Fibroblast of skin of back (primary cell): Measurements from ENCODE around the gene ABCF1. TPM values are rescaled to one million over a fixed set of nuclear protein-coding genes. Genes with fewer than 3 reads are reported as not detected.
A peak's percentile ranks its signal among the peaks of the same experiment; 100 is the strongest.
"Not testable (repeated sequence)": the region's sequence is repeated elsewhere in the genome, so short reads cannot be mapped to it uniquely, and the experiment has no call there.

Source experiments
- DNase-seq: peaks from one replicate; pipeline ENCODE4 v3.0.0-alpha.2; 2013
- polyA plus RNA-seq, 2 experiments: library from polyadenylated mRNA; unstranded; fragments of 120-200 nt; gene quantifications; one replicate each; pipeline ENCODE4 v1.2.1, GENCODE V29; 2013; ENCODE audit not compliant: insufficient read length in 2 of 2

ABCF1 gene
- 76.6 TPM for polyA plus RNA-seq (2013, experiment 1 of 2; ENCODE audit: insufficient read length)
- polyA plus RNA-seq (2013, experiment 2 of 2; ENCODE audit: insufficient read length), result 53.3 TPM

GRCh38 chr6:30571075-30571761, at the start of gene ABCF1:
Gene ABCF1 (plus strand): TSS chr6:30571442. CDS start chr6:30571488, 46 bp downstream.
- DNase-seq, result peak; percentile 95

DNA sequence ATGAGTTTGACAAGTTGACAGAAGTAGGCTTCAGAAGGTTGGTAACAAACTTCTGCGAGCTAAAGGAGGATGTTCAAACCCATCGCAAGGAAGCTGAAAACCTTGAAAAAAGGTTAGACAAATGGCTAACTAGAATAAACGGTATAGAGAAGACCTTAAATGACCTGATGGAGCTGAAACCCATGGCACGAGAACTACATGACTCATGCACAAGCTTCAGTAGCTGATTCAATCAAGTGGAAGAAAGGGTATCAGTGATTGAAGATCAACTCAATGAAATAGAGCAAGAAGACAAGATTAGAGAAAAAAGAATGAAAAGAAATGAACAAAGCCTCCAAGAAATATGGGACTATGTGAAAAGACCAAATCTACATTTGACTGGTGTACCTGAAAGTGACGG, 49.3 kb upstream of the ABCF1 start:
- DNase-seq, result not testable (repeated sequence)

DNA sequence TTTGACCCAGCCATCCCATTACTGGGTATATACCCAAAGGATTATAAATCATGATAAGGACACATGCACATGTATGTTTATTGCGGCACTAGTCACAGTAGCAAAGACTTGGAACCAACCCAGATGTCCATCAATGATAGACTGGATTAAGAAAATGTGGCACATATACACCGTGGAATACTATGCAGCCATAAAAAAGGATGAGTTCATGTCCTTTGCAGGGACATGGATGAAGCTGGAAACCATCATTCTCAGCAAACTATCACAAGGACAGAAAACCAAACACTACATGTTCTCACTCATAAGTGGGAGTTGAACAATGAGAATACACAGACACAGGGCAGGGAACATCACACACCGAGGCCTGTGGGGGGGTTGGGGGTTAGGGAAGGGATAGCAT, 44.8 kb upstream of the ABCF1 start:
- not testable (repeated sequence) for DNase-seq

- not testable (repeated sequence) for DNase-seq
These were observed 41.8 kb upstream of the ABCF1 start for GRCh38 chr6:30529349-30529875.

- DNase-seq, result no peak
These were observed 41.2 kb upstream of the ABCF1 start for GRCh38 chr6:30530014-30530413.

- no peak for DNase-seq
These were observed 37.6 kb upstream of the ABCF1 start for GRCh38 chr6:30533460-30534294.

DNA sequence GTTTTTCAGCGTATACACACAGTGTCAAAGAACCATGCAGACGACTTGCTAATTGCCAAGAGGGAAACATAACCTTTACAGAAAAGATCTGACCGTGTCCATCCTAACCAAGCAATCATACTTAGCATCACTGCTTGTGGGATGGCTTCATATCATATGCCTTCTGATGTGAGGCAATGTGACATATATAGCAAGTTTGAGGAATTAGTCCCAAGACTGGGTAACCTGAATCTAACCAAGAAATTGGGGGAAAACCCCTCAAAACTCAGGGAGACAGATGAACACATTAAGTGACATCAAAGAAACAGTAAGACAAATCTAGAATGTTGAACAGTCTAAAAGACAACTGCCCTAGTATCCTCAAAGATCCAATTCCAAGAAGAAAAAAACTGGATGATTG, 33.3 kb upstream of the ABCF1 start:
- no peak for DNase-seq

- peak; percentile 73 for DNase-seq
These were observed 29.5 kb upstream of the ABCF1 start for GRCh38 chr6:30541515-30542403.

DNA sequence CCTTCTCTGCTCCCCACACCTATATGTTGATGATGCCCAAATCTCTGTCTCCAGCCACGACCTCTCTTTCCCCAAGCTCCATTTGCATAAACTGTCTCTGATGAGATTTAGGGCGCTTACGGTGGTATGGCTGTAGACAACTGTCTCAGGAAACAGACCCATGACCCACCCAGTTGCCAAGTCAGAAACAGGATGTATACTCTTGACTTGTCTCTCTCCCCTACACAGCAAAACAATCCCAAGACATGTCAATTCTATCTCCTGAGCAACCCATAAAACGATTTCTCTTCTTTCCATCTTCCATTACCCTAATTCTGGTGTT, 28.9 kb upstream of the ABCF1 start:
- no peak for DNase-seq

GRCh38 chr6:30542915-30543314, 28.3 kb upstream of the ABCF1 start:
- no peak for DNase-seq

DNA sequence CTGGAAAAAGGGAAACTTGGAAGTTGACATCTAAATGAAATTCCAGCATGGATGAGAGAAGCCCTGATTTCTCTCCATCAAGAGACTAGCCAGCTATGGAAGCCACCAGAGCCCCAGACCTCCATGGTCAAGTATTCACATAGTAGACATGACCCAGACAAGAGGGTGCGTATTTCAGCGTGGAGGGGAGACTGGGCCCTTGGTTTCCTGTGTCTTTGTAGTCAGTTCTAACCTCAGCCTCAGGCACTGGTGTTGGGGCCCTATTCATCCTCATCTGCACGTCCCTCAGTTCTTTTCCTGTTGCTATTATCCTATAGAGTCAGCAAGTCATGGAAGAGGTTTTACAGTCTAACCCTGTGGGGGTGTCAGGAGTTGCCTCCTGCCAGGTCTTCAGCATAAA, 27.4 kb upstream of the ABCF1 start:
- no peak for DNase-seq

DNA sequence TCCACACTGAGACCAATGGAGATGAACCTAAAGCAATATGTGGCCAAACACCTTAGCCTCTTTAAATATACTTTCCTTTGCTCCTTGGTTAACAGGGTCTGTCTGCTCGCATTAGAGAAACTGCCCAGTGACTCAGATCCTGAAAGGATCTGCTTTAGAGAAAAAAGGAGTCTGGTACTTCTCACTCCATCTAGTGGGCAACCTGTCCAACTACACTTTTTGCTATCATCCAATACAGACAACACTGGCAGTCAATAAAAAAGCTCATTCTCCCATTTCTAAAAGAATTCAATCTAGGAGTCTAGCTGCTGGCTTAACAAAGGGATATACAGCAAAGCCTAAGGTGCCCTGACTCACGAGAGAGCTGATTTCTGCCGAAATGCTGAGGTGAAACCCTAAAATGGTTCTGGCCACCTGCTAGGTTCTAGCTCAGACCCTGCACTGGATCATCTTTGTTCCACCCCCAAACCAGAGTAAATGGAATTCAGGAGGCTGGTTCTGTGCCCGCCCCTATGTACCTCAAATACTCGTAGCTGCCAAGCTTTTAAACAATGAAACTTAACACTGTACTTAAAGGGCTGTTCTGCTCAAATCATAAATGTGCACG, 26.5 kb upstream of the ABCF1 start:
- peak; percentile 74 for DNase-seq

DNA sequence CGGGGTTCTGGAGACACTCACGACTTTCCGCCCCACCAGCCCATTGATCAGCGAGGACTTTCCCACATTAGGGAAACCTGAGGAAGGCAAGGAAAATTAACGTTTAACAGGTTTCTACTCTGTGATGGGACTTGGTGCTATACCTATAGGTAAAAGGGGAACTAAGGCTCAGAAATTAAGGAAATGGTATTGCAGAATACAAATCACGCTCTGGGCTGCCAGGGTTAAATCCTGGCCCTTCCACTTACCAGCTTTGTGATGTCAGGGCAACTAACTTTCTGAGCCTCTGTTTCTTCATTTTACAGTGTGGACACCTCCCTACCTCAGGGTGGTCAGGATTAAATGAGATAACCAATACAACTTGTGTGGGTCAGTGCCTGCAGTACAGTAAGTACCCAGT, 23.8 kb upstream of the ABCF1 start:
- DNase-seq, result no peak

DNA sequence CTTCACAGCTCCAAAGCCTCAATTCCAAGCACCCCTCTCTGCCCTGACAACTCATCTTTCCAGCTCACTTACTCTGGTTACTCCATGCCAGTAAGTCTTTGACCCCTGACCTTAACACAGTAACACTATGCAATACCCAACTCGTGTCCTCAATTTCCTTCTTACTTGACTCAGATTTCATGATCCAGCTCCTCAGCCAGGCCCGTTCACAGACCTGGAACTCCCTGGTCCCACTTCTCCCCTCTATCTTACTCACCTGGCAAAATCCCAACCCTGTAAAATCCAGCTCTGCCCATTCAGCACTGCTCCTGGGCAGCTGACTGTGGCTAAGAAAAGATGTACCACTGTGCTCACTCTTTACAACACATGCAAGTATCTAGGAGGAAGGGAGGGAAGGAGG, 22.9 kb upstream of the ABCF1 start:
- no peak for DNase-seq

GRCh38 chr6:30554404-30554803, 16.8 kb upstream of the ABCF1 start:
- DNase-seq, result no peak

DNA sequence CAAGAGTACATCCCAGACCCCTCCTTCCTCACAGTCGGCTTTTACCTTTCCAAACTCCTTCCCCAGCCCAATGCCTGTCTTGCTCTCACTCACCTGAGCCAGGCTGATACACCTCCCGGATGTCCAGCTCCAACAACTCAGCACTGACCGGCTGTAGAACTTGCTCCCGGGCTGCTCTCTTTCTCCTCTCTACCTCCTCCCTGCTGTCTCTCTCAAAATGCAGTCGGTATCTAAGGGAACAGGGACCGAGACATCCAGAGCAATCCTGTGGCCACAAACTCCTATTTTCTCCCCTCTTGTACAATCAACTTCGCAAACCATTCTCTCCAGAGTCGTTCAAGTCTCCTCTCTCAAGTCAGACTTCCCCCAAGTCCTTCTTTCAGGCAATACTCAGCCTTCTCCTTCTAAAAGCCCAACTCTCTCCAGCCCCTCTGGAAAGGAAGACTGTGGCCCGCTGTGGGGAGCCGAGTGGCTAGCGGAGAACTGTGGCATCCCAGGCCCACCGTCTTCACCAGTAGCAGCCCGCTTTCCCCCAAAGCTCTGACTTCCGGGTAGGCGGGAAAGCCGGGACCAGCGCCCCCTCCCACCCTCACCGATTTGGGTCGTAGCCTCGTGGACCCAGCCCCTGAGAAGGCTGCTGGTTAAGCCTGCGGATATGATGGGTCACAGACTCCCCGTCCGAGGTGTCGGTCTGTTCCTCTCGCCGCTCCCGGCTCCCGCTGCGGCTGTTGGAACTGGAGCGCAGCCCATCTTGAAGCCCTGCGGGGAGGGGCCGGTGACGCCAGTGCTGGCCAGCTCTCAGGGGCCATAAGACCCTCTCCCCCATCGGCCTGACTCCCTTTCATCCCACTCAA, 16.1 kb upstream of the ABCF1 start:
- peak; percentile 34 for DNase-seq

DNA sequence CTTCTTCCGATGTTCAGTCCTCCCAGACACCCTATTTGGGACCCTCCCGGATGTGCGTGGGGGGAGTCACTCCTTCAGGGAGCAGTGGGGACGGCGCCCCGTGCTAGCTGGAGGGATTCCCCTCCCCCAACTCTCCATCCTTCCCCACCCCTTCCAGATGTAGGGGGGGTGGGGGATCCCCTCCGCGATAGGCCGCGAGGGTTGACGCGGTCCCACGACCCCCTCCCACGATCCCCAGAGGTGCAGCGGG, 15.5 kb upstream of the ABCF1 start:
- DNase-seq, result no peak

DNA sequence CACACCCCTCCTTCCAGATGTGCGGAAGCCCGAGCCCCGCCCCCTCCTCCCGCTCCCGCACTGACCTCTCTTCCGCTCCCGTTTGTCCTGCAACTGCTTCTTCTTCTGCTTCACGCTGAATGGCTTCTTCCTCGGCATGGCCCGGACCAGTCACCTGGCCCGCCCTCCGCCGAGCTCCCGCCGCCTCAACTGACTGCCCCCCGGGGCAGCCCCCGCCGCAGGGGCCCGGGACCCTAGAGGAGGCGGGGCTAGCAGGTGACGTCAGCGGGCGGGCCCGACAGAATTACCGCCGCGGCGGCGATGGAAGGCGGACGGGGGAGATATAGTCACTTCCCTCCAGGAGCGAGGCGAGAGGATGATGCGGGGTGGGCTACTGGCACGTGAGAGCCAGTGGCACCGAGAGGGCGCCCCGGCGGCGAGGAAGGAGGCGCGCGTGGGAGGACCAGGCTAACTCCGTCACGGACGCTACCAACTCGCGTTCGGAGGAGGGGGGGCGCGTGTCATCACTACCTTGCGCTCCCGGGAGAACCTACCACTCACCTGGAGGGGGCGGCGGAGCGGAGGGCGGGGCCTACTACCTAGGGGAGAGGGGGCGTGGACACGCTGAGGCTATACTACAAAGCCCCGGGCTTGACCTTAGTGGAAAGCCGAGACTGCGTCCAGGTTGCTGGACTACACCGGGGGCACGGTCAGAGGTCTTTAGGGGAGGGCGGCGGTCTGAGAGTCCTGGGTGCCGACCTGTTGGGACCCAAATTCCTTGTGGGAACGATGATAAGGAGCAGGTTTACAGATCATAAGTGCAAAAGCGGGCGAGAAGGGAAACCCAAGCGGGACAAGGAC, 15.0 kb upstream of the ABCF1 start, which contains the start of gene GNL1:
GNL1 (minus strand) TSS at position 424 of the 840 bp plus-strand sequence; CDS start at position 138, 286 bp downstream.
- DNase-seq, result peak; percentile 83

GRCh38 chr6:30556906-30557682, 14.1 kb upstream of the ABCF1 start, which contains the start of gene PRR3:
Gene PRR3 (plus strand): TSS chr6:30557295. CDS start chr6:30557345, 50 bp downstream.
- DNase-seq, result peak; percentile 92

DNA sequence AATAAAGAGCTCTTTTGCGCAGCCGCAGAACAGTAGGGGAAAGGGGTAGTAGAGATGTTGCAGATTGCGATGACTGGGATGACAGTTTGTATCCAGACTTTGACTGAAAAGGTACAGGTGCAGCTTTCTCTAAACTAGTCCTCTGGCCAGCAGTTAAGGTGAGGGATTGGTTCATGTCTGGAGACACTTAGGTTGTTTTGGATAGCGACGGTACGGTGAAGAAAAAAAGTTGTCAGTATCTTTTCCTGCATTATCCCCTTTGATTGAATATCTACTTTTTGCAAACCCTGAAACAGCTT, 13.6 kb upstream of the ABCF1 start:
- no peak for DNase-seq
